Osteoblast (primary cell): ENCODE data around the gene JMJD1C. TPM values are rescaled to one million over a fixed set of nuclear protein-coding genes. Genes with fewer than 3 reads are reported as not detected.
A peak's percentile ranks its signal among the peaks of the same experiment; 100 is the strongest.

Experiments
- DNase-seq: peaks from one replicate; pipeline ENCODE4 v3.0.0; 2011; ENCODE audit warnings: low spot score, mixed read lengths; ENCODE audit not compliant: insufficient read length; ENCODE audit errors: missing footprints
- H2AFZ ChIP-seq: 2 replicates; pipeline ENCODE4 v1.6.0; 2011; ENCODE audit warnings: mild to moderate bottlenecking, low read length
- H3K27ac ChIP-seq: 2 replicates; pipeline ENCODE4 v1.5.1; 2011; ENCODE audit warnings: mild to moderate bottlenecking, low read depth, low read length, moderate library complexity
- H3K27me3 ChIP-seq: 2 replicates; pipeline ENCODE4 v1.6.0; 2012; ENCODE audit warnings: mild to moderate bottlenecking, control low read depth, inconsistent platforms, low read length, moderate library complexity; ENCODE audit not compliant: insufficient read depth
- H3K36me3 ChIP-seq: 2 replicates; pipeline ENCODE4 v1.5.1; 2011; ENCODE audit warnings: mild to moderate bottlenecking, low read length, control low read depth, moderate library complexity; ENCODE audit not compliant: insufficient read depth
- H3K4me1 ChIP-seq: 2 replicates; pipeline ENCODE4 v1.5.1; 2011; ENCODE audit warnings: mild to moderate bottlenecking, low read length, control low read depth, moderate library complexity; ENCODE audit not compliant: insufficient read depth
- H3K4me2 ChIP-seq: 2 replicates; pipeline ENCODE4 v1.6.0; 2011; ENCODE audit warnings: mild to moderate bottlenecking, low read length; ENCODE audit not compliant: insufficient read depth
- H3K4me3 ChIP-seq: fragments of 200-600 bp; sonication (generic); 3 replicates; pipeline ENCODE4 v1.5.1; 2012; ENCODE audit warnings: mild to moderate bottlenecking, low read length, inconsistent platforms; ENCODE audit not compliant: insufficient read depth
- H3K79me2 ChIP-seq: 2 replicates; pipeline ENCODE4 v1.6.0; 2012; ENCODE audit warnings: mild to moderate bottlenecking, low read length, control low read depth, inconsistent platforms; ENCODE audit not compliant: insufficient read depth
- H3K9me3 ChIP-seq: 2 replicates; pipeline ENCODE4 v1.5.1; 2011; ENCODE audit warnings: low read depth, low read length, control low read depth
- H4K20me1 ChIP-seq: 2 replicates; pipeline ENCODE4 v1.6.0; 2012; ENCODE audit warnings: mild to moderate bottlenecking, low read length, control low read depth; ENCODE audit not compliant: insufficient read depth
- CTCF ChIP-seq: IDR thresholded peaks from 2 replicates; pipeline ENCODE4 v1.5.1; 2011; ENCODE audit warnings: mild to moderate bottlenecking, low read depth, low read length, moderate library complexity; ENCODE audit errors: extremely low read depth
- total RNA-seq: library from RNA; depleted of rRNA; stranded (reverse); fragments of >200 nt; gene quantifications from 2 replicates; pipeline ENCODE4 v1.2.3, GENCODE V29; 2012

JMJD1C gene
- total RNA-seq, 1 donor = 92.6 TPM

GRCh38 chr10:63410633-63411032 lies 55.1 kb downstream of the JMJD1C start:
- Histone ChIP-seq H3K9me3 (no peaks in the 10 kb centered on the region), H3K27me3 (no peaks in the 10 kb centered on the region), H3K27ac (no peak overlapping the region), H3K4me3 (no peak overlapping the region), H4K20me1 (peaks cover 2% of the 10 kb centered on the region), H3K36me3 (no peaks in the 10 kb centered on the region), H3K4me1 (peaks cover 14% of the 10 kb centered on the region), H3K79me2 (peaks cover 85% of the 10 kb centered on the region), H3K4me2 (no peak overlapping the region), H2AFZ (no peak overlapping the region)
- TF ChIP-seq CTCF = no peak
- no peak for DNase-seq

GRCh38 chr10:63409465-63410027 lies 56.2 kb downstream of the JMJD1C start:
- Histone ChIP-seq H3K79me2 (peaks cover 88% of the 10 kb centered on the region), H3K27ac (peak overlapping the region; percentile 56), H3K4me2 (peak overlapping the region; percentile 53), H3K36me3 (no peaks in the 10 kb centered on the region), H3K27me3 (no peaks in the 10 kb centered on the region), H3K4me1 (peaks cover 7% of the 10 kb centered on the region), H3K9me3 (no peaks in the 10 kb centered on the region), H2AFZ (no peak overlapping the region), H4K20me1 (peaks cover 2% of the 10 kb centered on the region), H3K4me3 (no peak overlapping the region)
- no peak for DNase-seq
- TF ChIP-seq CTCF = no peak

- Histone ChIP-seq H3K4me1 (peaks cover 7% of the 10 kb centered on the region), H3K27me3 (no peaks in the 10 kb centered on the region), H3K36me3 (no peaks in the 10 kb centered on the region), H4K20me1 (peaks cover 2% of the 10 kb centered on the region), H3K9me3 (no peaks in the 10 kb centered on the region), H2AFZ (no peak overlapping the region), H3K79me2 (peaks cover 88% of the 10 kb centered on the region), H3K4me2 (no peak overlapping the region), H3K27ac (no peak overlapping the region), H3K4me3 (no peak overlapping the region)
- TF ChIP-seq CTCF = no peak
- DNase-seq = no peak
Observed at GRCh38 chr10:63407136-63407662, 58.6 kb downstream of the JMJD1C start.

- Histone ChIP-seq H3K36me3 (no peaks in the 10 kb centered on the region), H3K27ac (no peak overlapping the region), H3K4me1 (no peaks in the 10 kb centered on the region), H3K9me3 (no peaks in the 10 kb centered on the region), H3K4me3 (peak overlapping the region; percentile 26), H2AFZ (peak overlapping the region; percentile 19), H3K4me2 (peak overlapping the region; percentile 61), H3K79me2 (peaks cover 83% of the 10 kb centered on the region), H3K27me3 (no peaks in the 10 kb centered on the region), H4K20me1 (no peaks in the 10 kb centered on the region)
- no peak for DNase-seq
- no peak for TF ChIP-seq CTCF
Observed at GRCh38 chr10:63396133-63396761, 69.5 kb downstream of the JMJD1C start.
